Peyer's patch (tissue), 4 donors: ENCODE data around the gene NOTO.

Experiments used
- CTCF ChIP-seq, 6 experiments: fragments of 450-650 bp in 4 of 6; fragments of 200-600 bp in 2 of 6; sonication (generic) in 1 of 6; IDR thresholded peaks; one replicate each; pipeline ENCODE4 v1.5.1; 2017 to 2019; ENCODE audit warnings: antibody characterized with exemption in 6 of 6, mild to moderate bottlenecking in 3 of 6, moderate library complexity in 1 of 6
- POLR2A ChIP-seq, 2 donors: fragments of 450-650 bp; IDR thresholded peaks; one replicate each; pipeline ENCODE4 v1.5.1; 2017; ENCODE audit warnings: antibody characterized with exemption in 2 of 2, mild to moderate bottlenecking in 2 of 2, moderate library complexity in 2 of 2

DNA sequence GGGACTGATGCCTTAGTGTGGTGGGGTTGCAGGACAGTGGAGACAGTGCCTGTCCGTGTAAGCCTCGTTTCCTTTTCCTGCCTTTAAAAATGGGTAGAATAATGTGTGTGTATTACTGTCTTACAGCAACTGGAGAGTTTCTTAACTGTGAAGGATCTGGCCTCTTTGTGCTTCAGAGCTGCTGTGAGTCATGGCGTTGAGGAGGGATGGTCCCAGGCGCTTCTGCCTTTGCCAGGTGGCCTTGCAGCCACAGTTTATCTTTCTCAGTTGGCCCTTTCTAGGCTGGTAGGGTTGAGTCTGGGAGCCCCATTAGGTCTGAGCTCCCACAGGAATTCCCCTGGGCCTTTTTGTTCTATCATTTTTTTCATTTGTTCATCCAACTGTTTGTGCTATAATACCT is 21.4 kb downstream of the NOTO start:
- TF ChIP-seq CTCF (IDR thresholded peaks at IDR 0.05) (no peak), POLR2A (IDR thresholded peaks at IDR 0.05) (no peak)
